HG02943 (cell line): ENCODE measurements around the gene GLTPD2.

Experiments
- ATAC-seq: cut with Tn5 transposase; IDR thresholded peaks from one replicate; pipeline ENCODE4 v1.9.1; 2021; ENCODE audit warnings: mild to moderate bottlenecking, low read depth, moderate library complexity; ENCODE audit not compliant: unreplicated experiment

GLTPD2 gene

DNA sequence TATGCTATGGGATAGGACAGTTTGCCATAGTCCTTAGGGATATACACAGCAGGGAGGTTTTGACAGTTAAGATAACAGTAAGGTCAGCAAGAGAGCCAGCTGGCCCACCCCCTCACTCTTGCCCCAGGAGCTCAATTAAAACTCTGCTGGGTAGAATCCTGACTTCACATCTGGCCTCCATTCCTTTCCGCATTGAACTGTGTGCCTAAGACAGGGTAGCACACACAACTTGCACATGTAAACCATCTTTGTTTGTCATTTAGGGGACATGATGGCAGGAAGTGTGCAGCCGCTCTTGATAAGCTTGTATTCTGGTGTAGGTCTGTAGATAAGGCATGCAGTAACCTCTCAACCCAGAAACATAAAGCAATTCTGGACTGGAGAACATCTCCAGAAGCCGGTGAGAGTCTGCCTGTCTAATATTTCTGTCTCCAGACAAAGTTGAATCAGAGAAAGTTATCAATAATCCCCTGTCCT lies 49.6 kb downstream of the GLTPD2 start:
- ATAC-seq: no peak

DNA sequence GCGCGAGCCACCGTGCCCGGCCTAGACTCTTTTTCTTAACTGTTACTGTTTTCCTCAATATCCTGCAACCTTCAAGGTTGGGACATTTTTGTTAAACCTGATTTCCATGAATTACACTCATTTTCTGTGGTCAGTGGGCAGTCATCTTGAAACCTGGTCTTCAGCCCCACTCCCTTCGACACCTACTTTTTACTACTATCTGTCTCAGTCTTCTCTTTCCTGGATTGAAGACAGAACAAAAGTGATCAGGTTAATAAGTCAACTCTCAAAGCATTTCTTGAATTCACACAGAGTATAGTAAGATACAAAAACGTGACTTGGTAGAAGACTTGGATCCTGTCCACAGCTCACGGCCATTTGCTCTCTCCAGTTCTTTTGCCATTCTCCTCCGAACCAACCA lies 50.5 kb downstream of the GLTPD2 start:
- ATAC-seq: no peak
